CD14-positive monocyte (primary cell): ENCODE measurements around the gene TTC28. TPM values are rescaled to one million over a fixed set of nuclear protein-coding genes. Genes with fewer than 3 reads are reported as not detected.

Experiments used
- DNase-seq, 3 donors: peaks; one replicate each; pipeline ENCODE4 v3.0.0-alpha.2; 2011 to 2022
- H2AFZ ChIP-seq: 2 replicates; pipeline ENCODE4 v1.6.0; 2012; ENCODE audit warnings: mild to moderate bottlenecking, low read depth, low read length, inconsistent platforms; ENCODE audit not compliant: insufficient read depth, poor library complexity, severe bottlenecking
- H3K27ac ChIP-seq, 2 donors: 1 replicate in 1 of 2; 2 replicates in 1 of 2; pipeline ENCODE4 v1.5.1; 2012 to 2013; ENCODE audit warnings: low read length in 2 of 2, control low read depth in 1 of 2, inconsistent platforms in 1 of 2, low read depth in 1 of 2, mild to moderate bottlenecking in 1 of 2
- H3K27me3 ChIP-seq, 2 donors: one replicate each; pipeline versions ENCODE4 v1.6.0 to v1.6.1; 2011 to 2013; ENCODE audit warnings: low read length in 2 of 2; ENCODE audit not compliant: control insufficient read depth in 2 of 2, insufficient read depth in 2 of 2
- H3K36me3 ChIP-seq, 2 donors: replicated peaks in 1 of 2; 1 replicate in 1 of 2; 2 replicates in 1 of 2; pipeline versions ENCODE4 v1.5.1 to v1.6.1; 2012 to 2013; ENCODE audit warnings: low read length in 2 of 2, control low read depth in 1 of 2, inconsistent platforms in 1 of 2, mild to moderate bottlenecking in 1 of 2; ENCODE audit not compliant: insufficient read depth in 2 of 2, control insufficient read depth in 1 of 2
- H3K4me1 ChIP-seq, 2 donors: 1 replicate in 1 of 2; 2 replicates in 1 of 2; pipeline versions ENCODE4 v1.5.1 to v1.6.1; 2012 to 2013; ENCODE audit warnings: low read length in 2 of 2, control low read depth in 1 of 2, inconsistent platforms in 1 of 2, mild to moderate bottlenecking in 1 of 2, moderate library complexity in 1 of 2; ENCODE audit not compliant: insufficient read depth in 2 of 2, control insufficient read depth in 1 of 2
- H3K4me2 ChIP-seq: replicated peaks from 2 replicates; pipeline ENCODE3; 2012; ENCODE audit warnings: low read length, moderate library complexity, mild to moderate bottlenecking; ENCODE audit not compliant: poor library complexity, severe bottlenecking; ENCODE audit errors: extremely low read depth
- H3K4me3 ChIP-seq, 3 experiments: fragments of 200-600 bp in 1 of 3; sonication (generic) in 1 of 3; replicated peaks in 1 of 3; 1 replicate in 2 of 3; 2 replicates in 1 of 3; pipeline ENCODE4 v1.5.1; 2011 to 2013; ENCODE audit warnings: low read length in 3 of 3, mild to moderate bottlenecking in 3 of 3, control low read depth in 2 of 3, low read depth in 2 of 3, inconsistent platforms in 1 of 3, moderate library complexity in 1 of 3
- H3K79me2 ChIP-seq: 2 replicates; pipeline ENCODE4 v1.6.0; 2012; ENCODE audit warnings: mild to moderate bottlenecking, control low read depth, inconsistent platforms, low read length, moderate library complexity; ENCODE audit not compliant: insufficient read depth
- H3K9ac ChIP-seq: 2 replicates; pipeline ENCODE4 v1.6.0; 2017; ENCODE audit warnings: low read length, mild to moderate bottlenecking; ENCODE audit not compliant: insufficient read depth, poor library complexity, severe bottlenecking
- H3K9me3 ChIP-seq, 2 donors: replicated peaks in 1 of 2; 1 replicate in 1 of 2; 2 replicates in 1 of 2; pipeline versions ENCODE4 v1.5.1 to v1.6.1; 2012 to 2013; ENCODE audit warnings: low read length in 2 of 2, control low read depth in 1 of 2; ENCODE audit not compliant: control insufficient read depth in 1 of 2, insufficient read depth in 1 of 2
- H4K20me1 ChIP-seq: 2 replicates; pipeline ENCODE4 v1.6.0; 2012; ENCODE audit warnings: mild to moderate bottlenecking, low read length, control low read depth, moderate library complexity; ENCODE audit not compliant: insufficient read depth
- H3K27ac Mint-ChIP-seq, 7 donors: one replicate each; pipeline ENCODE4 v1.8.0; 2020; ENCODE audit warnings: mild to moderate bottlenecking in 7 of 7, mixed read lengths in 7 of 7, moderate library complexity in 6 of 7, inconsistent platforms in 2 of 7
- H3K27me3 Mint-ChIP-seq, 3 donors: one replicate each; pipeline ENCODE4 v1.8.0; 2021 to 2022; ENCODE audit warnings: low read depth in 3 of 3, mild to moderate bottlenecking in 3 of 3, mixed read lengths in 3 of 3, moderate library complexity in 3 of 3, inconsistent platforms in 1 of 3
- H3K36me3 Mint-ChIP-seq, 2 donors: one replicate each; pipeline ENCODE4 v1.8.0; 2020; ENCODE audit warnings: mixed read lengths in 2 of 2, inconsistent platforms in 1 of 2, mild to moderate bottlenecking in 1 of 2
- H3K4me1 Mint-ChIP-seq: one replicate; pipeline ENCODE4 v1.8.0; 2020; ENCODE audit warnings: mild to moderate bottlenecking, mixed read lengths
- H3K4me3 Mint-ChIP-seq, 2 donors: one replicate each; pipeline ENCODE4 v1.8.0; 2020; ENCODE audit warnings: mild to moderate bottlenecking in 2 of 2, mixed read lengths in 2 of 2, moderate library complexity in 1 of 2
- H3K9me3 Mint-ChIP-seq, 7 donors: one replicate each; pipeline ENCODE4 v1.8.0; 2020 to 2022; ENCODE audit warnings: mixed read lengths in 7 of 7, mild to moderate bottlenecking in 6 of 7, moderate library complexity in 6 of 7, inconsistent platforms in 2 of 7
- CTCF ChIP-seq: fragments of 200-600 bp; IDR thresholded peaks from one replicate; pipeline ENCODE4 v1.8.0; 2022; ENCODE audit warnings: antibody characterized with exemption, mild to moderate bottlenecking
- WGBS: methylation state at CpG from one replicate; pipeline ENCODE4 v1.1.5; 2013; ENCODE audit warnings: missing lambda C conversion rate; ENCODE audit not compliant: insufficient coverage; 5-methylcytosine and 5-hydroxymethylcytosine counted together
- intact Hi-C, 2 donors: fragments of 100-400 bp; cut with micrococcal nuclease; formaldehyde crosslinking; loops; one replicate each; pipeline versions ENCODE4 v1.15.0 to v1.15.1; 2023
- polyA plus RNA-seq, 3 donors: library from polyadenylated mRNA; depleted of rRNA in 1 of 3; unstranded in 2 of 3; stranded (reverse) in 1 of 3; fragments of 300-500 nt in 2 of 3; fragments of >200 nt in 1 of 3; fragmentation: Illumina TruSeq in 2 of 3; gene quantifications; 1 replicate in 2 of 3; 2 replicates in 1 of 3; pipeline ENCODE4 v1.2.3, GENCODE V29; 2012 to 2021

Gene TTC28
- polyA plus RNA-seq, 3 donors, result 0.24 to 0.61 TPM; not detected in 1

DNA sequence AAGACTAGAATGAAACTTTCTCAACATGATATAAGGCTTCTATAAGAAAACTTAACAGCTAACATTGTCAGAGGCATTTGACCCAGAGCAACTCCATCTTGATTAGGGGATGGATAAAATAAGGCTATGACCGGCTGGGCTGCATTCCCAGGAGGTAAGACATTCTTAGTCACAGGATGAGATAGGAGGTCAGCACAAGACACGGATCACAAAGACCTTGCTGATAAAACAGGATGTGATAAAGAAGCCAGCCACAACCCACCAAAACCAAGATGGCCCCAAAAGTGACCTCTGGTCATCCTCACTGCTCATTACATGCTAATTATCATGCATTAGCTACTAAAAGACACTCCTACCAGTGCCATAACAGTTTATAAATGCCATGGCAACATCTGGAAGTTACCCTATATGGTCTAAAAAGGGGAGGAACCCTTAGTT lies 135.2 kb downstream of the TTC28 start:
- intact Hi-C loops, result no loop called here
- H3K4me1 ChIP-seq, result no peaks in the 10 kb centered on the region
- H3K27ac ChIP-seq, result no peak overlapping the region
- no peaks in the 10 kb centered on the region for H3K27me3 Mint-ChIP-seq
- H3K36me3 ChIP-seq, result no peaks in the 10 kb centered on the region
- H3K4me2 ChIP-seq, result no peak overlapping the region
- no peaks in the 10 kb centered on the region for H3K79me2 ChIP-seq
- H3K36me3 Mint-ChIP-seq, result no peaks in the 10 kb centered on the region
- H4K20me1 ChIP-seq, result no peaks in the 10 kb centered on the region
- DNase-seq, result no peak
- H3K27me3 ChIP-seq, result no peaks in the 10 kb centered on the region
- H3K9me3 ChIP-seq, result no peaks in the 10 kb centered on the region
- no peak for TF ChIP-seq CTCF
- H3K4me3 Mint-ChIP-seq, result no peak overlapping the region
- H3K4me1 Mint-ChIP-seq, result no peaks in the 10 kb centered on the region
- peaks cover 0 to 13% (median 6%) of the 10 kb centered on the region in 7 donors for H3K9me3 Mint-ChIP-seq
- WGBS, result 100% methylated on average over 2 of the region's 2 CpGs
- no peak overlapping the region for H2AFZ ChIP-seq
- no peak overlapping the region for H3K4me3 ChIP-seq
- no peak overlapping the region for H3K27ac Mint-ChIP-seq
- H3K9ac ChIP-seq, result no peak overlapping the region

- Mint-ChIP-seq H3K4me1 (no peaks in the 10 kb centered on the region), H3K9me3 (peaks cover 0 to 13% (median 7%) of the 10 kb centered on the region in 7 donors), H3K27me3 (peaks cover 0 to 3% (median 0%) of the 10 kb centered on the region in 3 donors), H3K27ac (no peak overlapping the region), H3K36me3 (no peaks in the 10 kb centered on the region), H3K4me3 (no peak overlapping the region)
- no peak overlapping the region for H3K27ac ChIP-seq
- H3K9ac ChIP-seq, result no peak overlapping the region
- DNase-seq, result no peak
- H2AFZ ChIP-seq, result no peak overlapping the region
- H3K4me1 ChIP-seq, result no peaks in the 10 kb centered on the region
- no peaks in the 10 kb centered on the region for H3K27me3 ChIP-seq
- no peaks in the 10 kb centered on the region for H3K36me3 ChIP-seq
- H4K20me1 ChIP-seq, result no peaks in the 10 kb centered on the region
- intact Hi-C loops, result no loop called here
- H3K9me3 ChIP-seq, result no peaks in the 10 kb centered on the region
- no peak overlapping the region for H3K4me3 ChIP-seq
- no peak overlapping the region for H3K4me2 ChIP-seq
- no peaks in the 10 kb centered on the region for H3K79me2 ChIP-seq
- TF ChIP-seq CTCF, result no peak
- WGBS, result no CpG with 5 or more reads among the region's 1 CpG
These were observed 136.5 kb downstream of the TTC28 start for GRCh38 chr22:28542980-28543621.
